Activated naive CD4-positive, alpha-beta T cell treated with Interleukin-2 at 50 U/mL for 16 hours (primary cell): ENCODE data around the gene FOXC2.

Source experiments
- DNase-seq: peaks from one replicate; pipeline ENCODE4 v3.0.0-alpha.2; 2020

FOXC2 gene

GRCh38 chr16:86533767-86534351 is 32.8 kb upstream of the FOXC2 start:
- no peak for DNase-seq

DNA sequence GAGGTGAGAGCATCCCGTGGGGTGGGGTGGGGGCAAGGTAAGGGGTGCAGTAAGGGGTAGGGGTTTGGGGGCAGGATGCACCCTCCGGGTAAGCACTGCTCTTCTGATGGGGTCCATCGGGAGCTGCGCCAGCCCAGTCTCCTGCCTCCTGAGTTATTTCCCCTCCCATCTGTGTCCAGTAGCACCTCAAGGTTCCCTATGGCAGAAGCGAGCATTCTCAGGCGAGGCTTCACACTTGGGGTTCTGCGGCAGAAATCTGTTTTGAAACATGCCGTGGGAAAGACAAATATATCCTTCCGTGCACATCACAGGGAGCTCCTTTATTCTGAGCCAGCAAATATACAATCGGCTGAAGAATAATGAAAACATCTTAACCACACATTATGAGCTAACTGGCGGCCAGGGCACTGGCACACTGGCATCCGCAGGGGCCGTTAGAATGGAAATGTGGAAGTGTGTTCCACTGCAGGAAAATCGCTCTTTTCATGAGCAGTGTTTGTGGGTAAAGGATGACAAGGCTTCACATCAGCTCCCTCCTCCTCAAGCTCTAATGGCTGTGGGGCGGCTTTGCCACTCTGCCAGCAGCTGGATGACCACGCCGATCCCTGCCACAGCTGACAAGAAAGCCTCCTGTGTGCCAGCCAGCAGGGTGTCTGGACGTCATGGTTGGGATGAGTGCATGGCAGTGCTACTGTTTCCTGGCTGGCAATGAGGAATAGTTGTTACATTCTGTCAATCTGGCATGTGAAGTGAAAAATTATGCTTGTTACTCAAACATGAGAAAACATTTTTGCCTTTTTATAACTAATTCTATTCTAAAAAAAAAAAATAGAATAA is 31.6 kb upstream of the FOXC2 start:
- DNase-seq, result no peak

- no peak for DNase-seq
These were observed 30.0 kb upstream of the FOXC2 start for GRCh38 chr16:86536621-86537020.

- no peak for DNase-seq
These were observed 29.1 kb upstream of the FOXC2 start for GRCh38 chr16:86537486-86537885.

- no peak for DNase-seq
These were observed 28.3 kb upstream of the FOXC2 start for GRCh38 chr16:86538196-86538780.

GRCh38 chr16:86540894-86541293 is 25.7 kb upstream of the FOXC2 start:
- no peak for DNase-seq

DNA sequence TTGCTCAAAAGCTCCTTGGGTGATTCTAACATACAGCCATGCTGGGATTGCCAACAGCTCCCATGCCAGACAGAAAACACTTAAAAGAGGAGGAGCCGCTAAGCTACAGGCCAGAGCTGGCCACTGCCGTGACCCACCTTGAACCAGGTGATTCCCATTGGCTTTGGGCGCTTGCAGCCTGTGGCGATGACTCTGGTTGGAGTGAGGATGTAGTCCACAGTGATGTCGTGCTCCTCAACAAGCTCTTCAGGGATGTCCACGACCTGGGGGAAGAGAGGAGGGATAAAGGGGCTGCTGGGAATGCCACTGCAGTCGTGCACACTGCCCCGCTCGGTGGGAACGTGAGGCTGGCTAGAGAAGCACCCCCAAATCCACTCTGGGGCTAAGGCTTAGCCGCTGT is 25.1 kb upstream of the FOXC2 start:
- DNase-seq, result no peak

- DNase-seq, result no peak
These were observed 23.6 kb upstream of the FOXC2 start for GRCh38 chr16:86542756-86543750.

DNA sequence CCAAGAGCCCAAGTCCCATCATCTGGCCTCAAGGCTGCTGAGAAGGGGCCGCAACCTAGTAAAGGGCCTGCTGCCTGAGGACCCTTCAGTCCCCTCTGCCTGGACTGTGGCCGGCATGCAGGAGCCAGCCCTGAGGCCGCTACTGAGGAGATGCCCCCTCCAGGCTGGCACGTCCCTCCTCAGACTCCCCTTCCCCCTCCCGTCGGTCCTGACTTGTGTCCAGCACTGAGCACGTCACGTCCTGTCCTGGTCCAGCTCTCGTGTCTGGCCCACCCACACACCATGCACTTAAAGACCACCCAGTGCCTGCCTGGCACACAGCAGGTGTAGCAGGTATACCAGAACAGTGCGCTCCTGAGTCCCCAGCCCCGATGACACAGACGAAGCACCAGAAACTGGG is 21.1 kb upstream of the FOXC2 start:
- no peak for DNase-seq

DNA sequence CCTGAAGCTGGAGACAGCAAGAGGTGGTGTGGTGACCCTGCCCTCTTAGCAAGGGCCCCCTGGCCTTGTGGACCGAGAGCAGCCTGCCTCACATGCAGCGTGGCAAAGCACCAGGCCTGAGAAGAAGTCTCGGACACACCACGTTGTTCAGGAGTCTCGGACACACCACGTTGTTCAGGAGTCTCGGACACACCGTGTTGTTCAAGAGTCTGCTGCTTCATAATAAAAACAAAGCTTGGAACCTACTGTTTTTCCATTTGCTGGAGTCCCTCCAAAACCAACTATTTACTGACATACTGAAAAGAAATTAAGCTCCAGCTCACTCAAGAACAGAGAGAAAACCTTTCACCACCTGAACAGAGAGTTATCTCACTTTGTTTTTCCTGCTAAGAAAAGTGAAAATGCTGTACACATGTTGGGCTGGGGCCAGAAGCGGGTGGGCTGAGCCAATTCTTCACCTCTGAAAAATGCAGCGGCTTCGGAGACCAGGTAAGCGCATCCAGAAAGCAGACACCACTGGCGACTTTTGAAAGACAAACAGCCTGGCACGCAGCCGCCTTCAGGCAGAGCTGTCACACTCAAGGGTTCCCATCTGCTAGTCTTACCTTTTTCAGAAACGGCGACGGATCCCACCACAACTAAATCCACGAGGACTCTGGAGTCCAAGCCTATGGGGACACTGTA is 20.5 kb upstream of the FOXC2 start:
- no peak for DNase-seq

GRCh38 chr16:86546638-86547013 is 20.0 kb upstream of the FOXC2 start:
- no peak for DNase-seq

GRCh38 chr16:86547286-86547685 is 19.3 kb upstream of the FOXC2 start:
- no peak for DNase-seq

- no peak for DNase-seq
These were observed 17.3 kb upstream of the FOXC2 start for GRCh38 chr16:86549076-86549892.

- DNase-seq, result no peak
These were observed 16.8 kb upstream of the FOXC2 start for GRCh38 chr16:86549893-86550190.

DNA sequence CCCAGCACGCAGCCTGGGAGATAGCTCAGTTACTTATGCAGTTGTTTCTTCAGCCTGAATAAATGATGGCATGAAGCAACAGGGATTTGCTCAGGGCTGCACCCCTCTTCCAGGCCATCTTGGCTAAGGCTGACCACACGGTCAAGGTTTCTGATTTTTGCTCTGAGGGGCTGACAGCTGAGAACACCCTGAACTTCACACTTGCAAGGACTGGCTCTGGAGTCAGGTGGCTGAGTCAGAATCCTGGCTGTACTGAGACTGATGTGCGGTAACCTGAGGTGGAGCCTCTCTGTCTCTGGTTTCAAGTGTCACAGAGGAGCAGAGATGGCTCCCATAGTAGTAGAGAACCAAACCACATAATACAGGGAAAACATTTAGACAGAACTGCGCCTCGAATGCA is 16.3 kb upstream of the FOXC2 start:
- DNase-seq, result no peak

DNA sequence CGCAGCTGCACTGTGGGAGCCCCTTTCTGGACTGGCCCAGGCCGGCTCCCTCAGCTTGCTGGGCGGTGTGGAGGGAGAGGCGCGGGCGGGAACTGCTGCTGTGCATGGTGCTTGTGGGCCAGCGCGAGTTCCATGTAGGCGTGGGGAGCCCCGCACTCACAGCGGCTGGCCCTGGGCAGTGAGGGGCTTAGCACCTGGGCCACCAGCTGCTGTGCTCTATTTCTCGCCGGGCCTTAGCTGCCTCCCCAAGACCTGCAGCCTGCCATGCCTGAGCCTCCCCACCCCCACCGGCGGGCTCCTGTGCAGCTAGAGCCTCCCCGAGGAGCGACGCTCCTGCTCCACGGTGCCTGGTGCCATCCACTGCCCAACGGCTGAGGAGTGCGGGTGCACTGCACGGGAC is 13.3 kb upstream of the FOXC2 start:
- DNase-seq, result no peak

DNA sequence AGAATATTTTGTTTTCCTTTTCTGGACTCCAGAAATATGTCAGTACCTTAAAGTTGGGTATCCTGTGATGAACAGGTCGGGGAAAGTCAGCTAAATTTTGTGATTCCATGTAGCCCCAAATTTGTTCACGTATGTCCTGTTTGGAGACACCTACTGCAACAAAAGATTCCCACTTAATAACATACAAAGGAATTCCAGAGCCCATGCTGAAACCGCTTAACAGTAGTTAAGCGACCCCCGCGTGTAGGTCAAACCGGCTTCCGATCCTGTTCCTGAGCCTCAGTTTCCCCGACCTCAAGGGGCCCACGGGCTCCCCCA is 12.1 kb upstream of the FOXC2 start:
- no peak for DNase-seq

DNA sequence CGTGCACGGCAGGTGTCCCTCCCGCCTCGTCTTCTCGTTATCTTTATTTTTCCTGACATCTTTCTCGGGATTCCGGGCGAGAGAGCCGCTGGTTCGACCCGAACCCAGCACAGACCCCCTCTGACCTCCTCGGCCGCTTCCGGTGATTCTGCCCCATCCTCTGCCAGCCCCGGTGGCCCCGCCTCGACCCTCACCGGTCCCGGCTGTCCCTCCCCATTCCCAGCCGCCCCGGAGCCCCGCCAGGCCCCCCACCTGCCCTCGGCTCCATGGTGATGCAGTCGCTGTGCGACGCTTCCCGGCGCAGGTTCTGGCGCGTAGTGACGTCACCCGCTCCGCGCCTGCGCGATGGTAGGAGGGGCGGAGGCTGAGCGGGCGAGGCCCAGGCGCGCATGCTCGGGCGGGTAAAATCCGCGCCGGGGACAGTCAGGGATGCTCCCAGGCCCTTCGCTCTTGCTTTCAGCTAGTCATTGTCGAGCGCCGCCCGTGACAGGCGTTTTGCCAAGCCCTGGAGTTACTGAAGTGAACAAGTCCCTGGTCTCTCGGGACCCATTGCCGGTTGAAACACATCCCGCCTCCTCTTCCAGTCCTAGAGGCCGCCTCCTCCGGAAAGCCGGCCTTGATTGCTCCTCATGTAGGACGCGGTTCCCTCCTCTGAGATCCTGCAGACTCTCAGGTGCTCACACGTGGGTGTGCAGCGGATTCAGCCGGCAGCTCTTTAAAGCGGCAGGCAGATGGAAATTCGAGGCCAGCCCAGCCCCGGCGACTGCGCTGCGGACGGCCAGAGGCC is 11.5 kb upstream of the FOXC2 start, which contains the start of gene MTHFSD:
TSS of gene MTHFSD (minus strand) at position 319 of the 787 bp plus-strand sequence. CDS start at position 268, 51 bp downstream.
- peak; percentile 96 for DNase-seq

GRCh38 chr16:86555704-86556075 is 10.9 kb upstream of the FOXC2 start:
- no peak for DNase-seq

- DNase-seq, result no peak
These were observed 10.1 kb upstream of the FOXC2 start for GRCh38 chr16:86556576-86556975.

DNA sequence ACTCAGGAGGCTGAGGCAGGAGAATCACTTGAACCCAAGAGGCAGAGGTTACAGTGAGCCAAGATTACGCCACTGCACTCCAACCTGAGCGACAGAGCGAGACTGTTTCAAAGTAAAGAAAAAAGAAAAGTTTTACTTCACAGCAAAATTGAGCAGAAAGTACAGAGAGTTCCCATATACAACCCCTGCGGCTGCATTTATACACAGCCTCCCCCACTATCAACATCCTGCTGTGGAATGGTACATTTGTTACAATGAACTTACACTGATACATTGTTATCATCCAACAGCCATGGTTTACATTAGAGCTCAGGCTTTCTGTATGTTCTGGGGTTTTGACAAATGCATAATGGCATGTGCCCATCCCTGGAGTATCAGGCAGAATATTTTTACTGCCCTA is 9.0 kb upstream of the FOXC2 start:
- DNase-seq, result no peak
